ENCODE data around the gene OLFM1. TPM values are rescaled to one million over a fixed set of nuclear protein-coding genes. Genes with fewer than 3 reads are reported as not detected.

OLFM1 gene
- total and polyA plus RNA-seq, 4 donors = 2.0 to 5.9 (median 4.4) TPM

DNA sequence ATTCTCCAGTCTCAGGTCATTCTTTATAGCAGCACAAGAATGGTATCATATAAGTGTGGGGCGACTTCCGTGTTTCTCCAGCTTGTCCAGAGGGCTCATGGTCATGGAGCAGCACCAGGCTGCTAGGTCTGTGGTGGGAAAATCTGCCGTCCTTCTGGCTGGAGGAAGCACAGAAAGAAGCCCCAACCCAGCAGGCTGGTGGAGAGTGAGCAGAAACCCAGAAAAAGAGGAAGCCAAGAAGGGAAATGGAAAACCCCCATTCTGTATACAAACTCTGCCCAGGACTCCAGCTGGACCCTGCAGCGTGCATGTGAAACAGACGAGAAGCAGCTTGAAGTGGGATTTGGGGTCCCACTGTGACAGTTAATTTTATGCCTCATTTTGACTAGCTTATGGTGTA, 34.3 kb upstream of the OLFM1 start:
- no peak for TF ChIP-seq FOXA1 (IDR thresholded peaks at IDR 0.05)
- TF ChIP-seq RXRA (IDR thresholded peaks at IDR 0.05) = no peak
- WGBS = 78% methylated on average over 5 of the region's 5 CpGs
- no peaks in the 10 kb centered on the region for H3K4me1 ChIP-seq (ENCODE audit: control insufficient read depth in 4 of 4, insufficient read depth in 4 of 4, low read length in 3 of 4)
- no peak overlapping the region for H3K9ac ChIP-seq (ENCODE audit: low read depth in 1 of 2, low read length in 2 of 2)
- H3K9me3 ChIP-seq (ENCODE audit: control insufficient read depth in 4 of 4, low read length in 3 of 4) = peaks cover 0 to 4% (median 1%) of the 10 kb centered on the region in 4 donors
- no peak for DNase-seq (ENCODE audit: low spot score)
- H3K27ac ChIP-seq (ENCODE audit: low read depth in 1 of 2, low read length in 2 of 2) = no peak overlapping the region
- H3K4me3 ChIP-seq (ENCODE audit: low read depth in 1 of 3, low read length in 3 of 3) = no peak overlapping the region
- H3K36me3 ChIP-seq (ENCODE audit: control insufficient read depth in 4 of 4, insufficient read depth in 3 of 4, low read depth in 1 of 4, low read length in 3 of 4) = no peaks in the 10 kb centered on the region
- no peaks in the 10 kb centered on the region for H3K27me3 ChIP-seq (ENCODE audit: control insufficient read depth in 4 of 4, insufficient read depth in 4 of 4, low read length in 3 of 4)

DNA sequence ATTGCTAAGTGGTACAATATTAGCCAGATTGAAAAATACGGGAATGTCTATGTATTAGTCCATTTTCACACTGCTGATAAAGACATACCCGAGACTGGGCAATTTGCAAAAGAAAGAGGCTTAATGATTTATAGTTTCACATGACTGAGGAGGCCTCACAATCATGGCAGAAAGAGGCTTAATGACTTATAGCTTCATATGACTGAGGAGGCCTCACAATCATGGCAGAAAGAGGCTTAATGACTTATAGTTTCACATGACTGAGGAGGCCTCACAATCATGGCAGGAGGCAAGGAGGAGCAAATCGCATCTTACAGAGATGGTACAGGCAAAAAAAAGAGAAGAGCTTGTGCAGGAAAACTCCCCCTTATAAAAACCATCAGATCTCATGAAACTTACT, 32.3 kb upstream of the OLFM1 start:
- TF ChIP-seq, protein P1, sequence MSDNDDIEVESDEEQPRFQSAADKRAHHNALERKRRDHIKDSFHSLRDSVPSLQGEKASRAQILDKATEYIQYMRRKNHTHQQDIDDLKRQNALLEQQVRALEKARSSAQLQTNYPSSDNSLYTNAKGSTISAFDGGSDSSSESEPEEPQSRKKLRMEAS (IDR thresholded peaks at IDR 0.05) = no peak
- no peak for TF ChIP-seq GABPA (IDR thresholded peaks at IDR 0.05 in 1 of 2, conservative IDR thresholded peaks at IDR 0.05 in 1 of 2)
- TF ChIP-seq JUND (IDR thresholded peaks at IDR 0.05) = no peak
- no peak for TF ChIP-seq EGR1 (IDR thresholded peaks at IDR 0.05; ENCODE audit: low read depth in 2 of 2)
- no peak for TF ChIP-seq SP1 (IDR thresholded peaks at IDR 0.05)
- TF ChIP-seq, protein P2, sequence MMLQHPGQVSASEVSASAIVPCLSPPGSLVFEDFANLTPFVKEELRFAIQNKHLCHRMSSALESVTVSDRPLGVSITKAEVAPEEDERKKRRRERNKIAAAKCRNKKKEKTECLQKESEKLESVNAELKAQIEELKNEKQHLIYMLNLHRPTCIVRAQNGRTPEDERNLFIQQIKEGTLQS (IDR thresholded peaks at IDR 0.05) = no peak
- no peak for TF ChIP-seq HNF4A (conservative IDR thresholded peaks at IDR 0.05)
- TF ChIP-seq, protein P3, sequence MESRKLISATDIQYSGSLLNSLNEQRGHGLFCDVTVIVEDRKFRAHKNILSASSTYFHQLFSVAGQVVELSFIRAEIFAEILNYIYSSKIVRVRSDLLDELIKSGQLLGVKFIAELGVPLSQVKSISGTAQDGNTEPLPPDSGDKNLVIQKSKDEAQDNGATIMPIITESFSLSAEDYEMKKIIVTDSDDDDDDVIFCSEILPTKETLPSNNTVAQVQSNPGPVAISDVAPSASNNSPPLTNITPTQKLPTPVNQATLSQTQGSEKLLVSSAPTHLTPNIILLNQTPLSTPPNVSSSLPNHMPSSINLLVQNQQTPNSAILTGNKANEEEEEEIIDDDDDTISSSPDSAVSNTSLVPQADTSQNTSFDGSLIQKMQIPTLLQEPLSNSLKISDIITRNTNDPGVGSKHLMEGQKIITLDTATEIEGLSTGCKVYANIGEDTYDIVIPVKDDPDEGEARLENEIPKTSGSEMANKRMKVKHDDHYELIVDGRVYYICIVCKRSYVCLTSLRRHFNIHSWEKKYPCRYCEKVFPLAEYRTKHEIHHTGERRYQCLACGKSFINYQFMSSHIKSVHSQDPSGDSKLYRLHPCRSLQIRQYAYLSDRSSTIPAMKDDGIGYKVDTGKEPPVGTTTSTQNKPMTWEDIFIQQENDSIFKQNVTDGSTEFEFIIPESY (IDR thresholded peaks at IDR 0.05) = no peak
- TF ChIP-seq, protein P4, sequence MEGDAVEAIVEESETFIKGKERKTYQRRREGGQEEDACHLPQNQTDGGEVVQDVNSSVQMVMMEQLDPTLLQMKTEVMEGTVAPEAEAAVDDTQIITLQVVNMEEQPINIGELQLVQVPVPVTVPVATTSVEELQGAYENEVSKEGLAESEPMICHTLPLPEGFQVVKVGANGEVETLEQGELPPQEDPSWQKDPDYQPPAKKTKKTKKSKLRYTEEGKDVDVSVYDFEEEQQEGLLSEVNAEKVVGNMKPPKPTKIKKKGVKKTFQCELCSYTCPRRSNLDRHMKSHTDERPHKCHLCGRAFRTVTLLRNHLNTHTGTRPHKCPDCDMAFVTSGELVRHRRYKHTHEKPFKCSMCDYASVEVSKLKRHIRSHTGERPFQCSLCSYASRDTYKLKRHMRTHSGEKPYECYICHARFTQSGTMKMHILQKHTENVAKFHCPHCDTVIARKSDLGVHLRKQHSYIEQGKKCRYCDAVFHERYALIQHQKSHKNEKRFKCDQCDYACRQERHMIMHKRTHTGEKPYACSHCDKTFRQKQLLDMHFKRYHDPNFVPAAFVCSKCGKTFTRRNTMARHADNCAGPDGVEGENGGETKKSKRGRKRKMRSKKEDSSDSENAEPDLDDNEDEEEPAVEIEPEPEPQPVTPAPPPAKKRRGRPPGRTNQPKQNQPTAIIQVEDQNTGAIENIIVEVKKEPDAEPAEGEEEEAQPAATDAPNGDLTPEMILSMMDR (IDR thresholded peaks at IDR 0.05; ENCODE audit: low read depth, low read length, missing input control) = no peak
- H3K36me3 ChIP-seq (ENCODE audit: control insufficient read depth in 4 of 4, insufficient read depth in 3 of 4, low read depth in 1 of 4, low read length in 3 of 4) = no peaks in the 10 kb centered on the region
- no peaks in the 10 kb centered on the region for H3K4me1 ChIP-seq (ENCODE audit: control insufficient read depth in 4 of 4, insufficient read depth in 4 of 4, low read length in 3 of 4)
- no peak overlapping the region for H3K4me3 ChIP-seq (ENCODE audit: low read depth in 1 of 3, low read length in 3 of 3)
- WGBS = 71% methylated on average over 3 of the region's 3 CpGs
- no peaks in the 10 kb centered on the region for H3K27me3 ChIP-seq (ENCODE audit: control insufficient read depth in 4 of 4, insufficient read depth in 4 of 4, low read length in 3 of 4)
- H3K9me3 ChIP-seq (ENCODE audit: control insufficient read depth in 4 of 4, low read length in 3 of 4) = peaks cover 0 to 4% (median 1%) of the 10 kb centered on the region in 4 donors
- no peak overlapping the region for H3K9ac ChIP-seq (ENCODE audit: low read depth in 1 of 2, low read length in 2 of 2)
- DNase-seq (ENCODE audit: low spot score) = no peak
- no peak overlapping the region for H3K27ac ChIP-seq (ENCODE audit: low read depth in 1 of 2, low read length in 2 of 2)

DNA sequence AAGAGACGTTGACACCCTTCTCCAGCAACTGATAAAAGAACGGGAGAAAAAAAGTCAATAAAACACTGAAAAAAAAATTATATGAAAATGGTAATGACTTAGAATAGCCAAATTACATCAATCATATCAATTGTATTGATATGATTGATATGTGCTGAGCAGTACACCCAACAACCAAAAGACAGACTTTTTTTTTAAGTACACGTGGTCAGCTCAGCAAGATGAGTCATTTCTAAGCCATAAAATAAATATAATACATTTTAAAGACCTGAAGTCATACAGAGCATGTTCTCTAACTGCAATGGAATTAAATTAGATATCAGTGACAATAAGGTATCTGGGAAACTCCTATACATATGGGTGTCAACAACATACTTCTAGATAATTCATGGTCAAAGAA, 30.9 kb upstream of the OLFM1 start:
- Histone ChIP-seq H3K9me3 (ENCODE audit: control insufficient read depth in 4 of 4, low read length in 3 of 4) (peaks cover 0 to 4% (median 1%) of the 10 kb centered on the region in 4 donors), H3K27ac (ENCODE audit: low read depth in 1 of 2, low read length in 2 of 2) (no peak overlapping the region), H3K9ac (ENCODE audit: low read depth in 1 of 2, low read length in 2 of 2) (no peak overlapping the region), H3K27me3 (ENCODE audit: control insufficient read depth in 4 of 4, insufficient read depth in 4 of 4, low read length in 3 of 4) (no peaks in the 10 kb centered on the region), H3K36me3 (ENCODE audit: control insufficient read depth in 4 of 4, insufficient read depth in 3 of 4, low read depth in 1 of 4, low read length in 3 of 4) (no peaks in the 10 kb centered on the region), H3K4me3 (ENCODE audit: low read depth in 1 of 3, low read length in 3 of 3) (no peak overlapping the region), H3K4me1 (ENCODE audit: control insufficient read depth in 4 of 4, insufficient read depth in 4 of 4, low read length in 3 of 4) (no peaks in the 10 kb centered on the region)
- TF ChIP-seq EGR1 (IDR thresholded peaks at IDR 0.05; ENCODE audit: low read depth in 2 of 2) = no peak
- no peak for TF ChIP-seq YY1 (IDR thresholded peaks at IDR 0.05)
- no peak for TF ChIP-seq RAD21 (IDR thresholded peaks at IDR 0.05)
- TF ChIP-seq, protein P3 (IDR thresholded peaks at IDR 0.05) = no peak
- TF ChIP-seq JUND (IDR thresholded peaks at IDR 0.05) = no peak
- TF ChIP-seq GABPA (IDR thresholded peaks at IDR 0.05 in 1 of 2, conservative IDR thresholded peaks at IDR 0.05 in 1 of 2) = no peak
- TF ChIP-seq, protein P1 (IDR thresholded peaks at IDR 0.05) = no peak
- 62% methylated on average over 3 of the region's 3 CpGs for WGBS
- DNase-seq (ENCODE audit: low spot score) = no peak

Measured in liver (tissue), 9 donors.